HG02642 (cell line): ENCODE data around the gene FRMD6.

Experiments used
- ATAC-seq: cut with Tn5 transposase; IDR thresholded peaks from one replicate; pipeline ENCODE4 v1.9.1; 2021; ENCODE audit warnings: mild to moderate bottlenecking; ENCODE audit not compliant: unreplicated experiment, poor library complexity

FRMD6 gene

DNA sequence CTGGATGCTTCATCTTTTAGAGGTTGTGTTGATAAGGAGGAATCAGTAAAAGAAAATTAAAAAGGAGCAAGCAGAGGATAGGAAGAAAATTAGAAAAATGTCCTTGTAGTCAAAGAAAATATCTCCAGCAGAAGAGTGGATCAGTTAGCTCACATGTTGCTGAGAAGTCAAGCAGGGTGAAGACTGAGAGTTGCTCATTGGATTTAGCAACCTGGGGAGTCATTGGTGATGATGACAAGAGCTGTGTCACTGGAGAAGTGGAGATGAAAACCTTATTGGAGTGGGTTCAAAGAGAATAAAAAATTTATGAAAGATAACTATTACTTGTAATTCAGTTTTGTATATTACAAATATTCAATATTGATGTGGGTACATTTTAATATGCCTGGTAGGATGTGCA, 9.8 kb downstream of the FRMD6 start:
- ATAC-seq, result no peak

DNA sequence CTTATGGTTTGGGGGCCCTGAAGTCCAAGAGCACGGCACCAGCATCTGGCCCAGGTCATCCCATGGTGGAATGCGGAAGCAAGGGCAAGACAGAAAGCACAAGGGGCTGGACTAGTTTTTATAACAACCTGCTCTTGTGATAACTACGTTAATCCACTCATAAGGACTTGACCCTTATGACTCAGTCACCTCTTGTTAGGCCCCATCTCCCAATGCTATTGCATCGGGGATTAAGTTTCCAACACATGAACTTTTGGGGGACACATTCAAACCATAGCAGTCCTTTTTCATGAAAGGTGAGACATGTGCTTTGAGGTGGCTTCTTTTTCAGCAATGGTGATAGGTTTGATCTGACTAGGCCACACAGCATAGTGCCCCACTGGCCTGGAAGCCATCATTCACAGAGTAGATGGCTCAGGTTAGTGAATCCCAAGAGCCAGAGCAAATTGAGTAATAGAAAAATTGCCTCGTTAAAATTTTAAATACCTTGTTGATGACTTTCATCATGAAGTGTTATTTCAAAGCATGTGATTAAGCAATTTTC, 12.1 kb downstream of the FRMD6 start:
- ATAC-seq, result no peak

DNA sequence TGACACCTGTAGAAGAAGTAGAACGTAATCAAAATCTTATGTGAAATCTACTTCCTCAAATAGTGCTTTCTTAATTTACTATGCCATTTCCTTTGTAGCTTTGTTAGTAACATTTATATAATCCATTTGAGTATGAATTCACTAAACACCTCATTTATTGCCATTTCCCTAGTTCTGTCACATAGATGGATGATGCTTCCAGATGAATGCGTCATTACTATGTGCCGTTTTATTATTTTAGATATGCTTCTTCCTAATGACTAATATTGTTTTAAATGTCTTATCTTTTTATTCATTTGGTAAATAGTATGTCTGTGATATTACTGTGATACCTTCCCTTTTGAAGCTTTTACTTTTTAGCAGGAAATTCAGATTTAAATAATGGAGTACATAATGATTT, 14.4 kb downstream of the FRMD6 start:
- no peak for ATAC-seq

- ATAC-seq, result no peak
Measured at GRCh38 chr14:51666826-51667225, 15.1 kb downstream of the FRMD6 start.

- no peak for ATAC-seq
Measured at GRCh38 chr14:51668870-51669269, 17.2 kb downstream of the FRMD6 start.

GRCh38 chr14:51674294-51675002, 22.7 kb downstream of the FRMD6 start:
- ATAC-seq, result no peak

DNA sequence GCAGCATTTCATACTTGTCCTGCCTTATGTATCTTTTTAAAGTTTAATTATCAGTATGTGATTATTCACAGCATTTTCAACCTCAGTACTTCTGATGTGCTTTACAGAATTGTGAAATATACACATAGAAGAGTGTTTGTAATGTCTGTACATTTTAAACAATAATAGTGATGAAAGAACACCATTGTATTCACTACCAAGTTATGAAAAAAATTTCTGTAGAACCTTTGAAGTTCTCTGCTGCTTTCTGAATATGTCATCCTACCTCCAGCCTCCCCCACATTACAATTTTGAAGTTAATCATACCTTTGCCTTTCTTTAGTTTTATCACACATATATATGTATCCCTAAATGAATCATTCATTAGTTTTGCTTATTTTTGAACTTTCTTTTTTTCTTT, 24.8 kb downstream of the FRMD6 start:
- no peak for ATAC-seq

DNA sequence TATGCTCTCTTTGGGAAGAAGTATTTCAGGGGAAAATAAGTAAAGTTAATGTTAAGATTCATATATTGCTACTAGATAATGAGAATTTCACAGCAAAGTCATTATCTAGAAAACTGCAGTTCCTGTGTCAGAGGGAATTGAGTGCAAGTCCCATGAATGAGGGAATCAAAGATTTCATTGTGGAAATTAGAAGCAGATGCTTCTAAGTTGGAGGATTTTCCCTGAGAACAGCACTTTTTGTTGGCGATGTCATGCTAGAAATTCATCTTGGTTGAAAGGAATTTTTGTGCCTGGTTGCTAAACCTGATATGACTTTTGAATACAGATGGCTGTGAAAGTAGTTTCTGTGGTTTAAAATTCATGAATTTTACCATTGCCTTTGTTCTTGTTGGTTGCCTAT, 25.6 kb downstream of the FRMD6 start:
- ATAC-seq, result no peak

DNA sequence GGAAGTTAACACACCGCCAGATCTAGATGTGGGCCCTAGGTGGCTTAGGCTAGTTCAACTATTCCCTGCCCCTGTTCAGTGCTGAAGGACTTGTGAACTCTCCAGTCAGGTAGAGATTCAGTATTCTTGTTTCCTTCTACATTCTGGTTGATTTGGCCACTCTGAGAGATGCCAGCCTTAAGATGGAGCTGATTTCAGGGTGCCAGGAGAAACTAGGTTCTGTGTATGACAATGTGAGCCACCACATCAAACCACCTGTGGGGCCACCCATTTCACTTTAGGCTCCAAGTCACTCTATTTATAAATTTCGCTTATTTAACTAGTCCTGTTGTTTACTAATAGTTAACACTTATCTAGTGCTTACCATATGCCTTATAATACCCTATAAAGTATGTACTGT, 26.0 kb downstream of the FRMD6 start:
- no peak for ATAC-seq

- ATAC-seq, result no peak
Measured at GRCh38 chr14:51680031-51680430, 28.3 kb downstream of the FRMD6 start.

DNA sequence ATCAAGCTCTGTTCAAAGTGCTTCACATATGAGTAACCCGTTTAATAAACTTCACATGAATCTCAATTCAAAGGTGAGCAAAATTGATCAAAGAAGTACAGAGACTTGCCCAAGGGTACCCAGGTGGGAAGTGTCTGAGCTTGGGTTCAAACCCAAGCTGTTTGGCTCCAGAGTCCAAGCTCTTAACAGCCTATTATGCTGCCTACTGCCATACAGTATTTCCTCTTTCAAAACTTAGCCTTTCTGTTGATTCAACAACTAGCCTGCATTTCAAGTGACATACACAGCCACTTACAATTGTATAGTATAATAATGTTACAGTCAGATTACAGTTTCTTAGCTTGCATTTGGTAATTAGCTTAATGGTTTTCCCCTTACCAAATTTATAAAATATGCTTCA, 29.7 kb downstream of the FRMD6 start:
- no peak for ATAC-seq

DNA sequence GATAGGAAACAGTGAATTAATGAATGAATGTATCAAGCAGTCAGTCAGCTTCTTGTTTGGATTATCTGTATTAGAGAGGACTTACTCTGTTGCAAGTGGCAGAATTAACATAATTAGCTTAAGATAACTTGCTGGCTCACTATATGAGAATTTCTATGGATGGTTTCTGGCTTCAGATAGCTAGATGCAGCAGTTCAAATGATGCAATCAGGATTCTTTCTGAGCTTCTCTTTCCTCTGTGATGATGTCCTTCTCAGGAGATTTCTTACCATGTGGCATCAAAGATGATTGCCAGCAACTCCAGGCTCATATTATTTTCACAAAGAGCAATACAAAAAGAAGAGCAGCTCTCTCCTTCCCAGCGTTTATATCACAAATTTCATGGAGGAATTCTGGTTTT, 30.7 kb downstream of the FRMD6 start:
- ATAC-seq, result no peak

GRCh38 chr14:51684760-51685159, 33.0 kb downstream of the FRMD6 start:
- ATAC-seq, result no peak

DNA sequence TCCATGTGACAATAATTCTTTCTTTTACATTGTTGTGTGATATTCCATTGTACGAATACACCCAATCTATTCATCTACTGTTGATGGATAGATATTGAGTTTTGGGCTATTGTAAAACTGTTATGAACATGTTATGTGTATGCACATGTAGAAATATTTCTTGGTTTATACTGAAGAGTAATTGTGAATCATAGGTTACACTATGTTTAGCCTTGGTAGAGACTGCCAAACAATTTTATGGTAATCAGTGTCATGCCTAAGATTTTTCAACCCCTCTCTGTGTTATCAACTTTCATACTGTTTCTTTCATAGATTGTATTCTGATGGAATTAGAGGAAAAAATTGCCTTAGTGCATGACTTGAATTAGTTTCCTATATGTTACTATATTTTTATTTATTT, 39.5 kb downstream of the FRMD6 start:
- ATAC-seq, result no peak

GRCh38 chr14:51692646-51693045, 40.9 kb downstream of the FRMD6 start:
- no peak for ATAC-seq

DNA sequence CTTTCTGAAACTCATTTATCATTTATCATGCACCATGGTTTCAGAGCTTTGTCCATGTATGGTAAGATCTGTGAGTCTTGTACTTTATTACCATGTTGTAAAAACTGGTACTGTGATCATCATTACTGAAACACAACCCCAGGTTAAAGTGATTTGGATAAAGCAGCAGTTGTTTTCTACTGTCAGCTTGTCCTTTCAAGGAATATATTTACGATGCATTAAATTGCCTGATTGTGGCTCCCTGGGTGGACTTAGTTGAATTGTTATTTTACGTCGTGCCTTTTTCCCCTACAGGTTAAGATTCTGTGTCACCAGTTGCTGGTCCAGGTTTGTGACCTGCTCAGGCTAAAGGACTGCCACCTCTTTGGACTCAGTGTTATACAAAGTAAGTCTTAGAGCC, 46.1 kb downstream of the FRMD6 start:
- no peak for ATAC-seq

- ATAC-seq, result no peak
Measured at GRCh38 chr14:51701951-51702350, 50.2 kb downstream of the FRMD6 start.

GRCh38 chr14:51703787-51704186, 52.1 kb downstream of the FRMD6 start:
- ATAC-seq, result no peak

GRCh38 chr14:51704545-51704944, 52.8 kb downstream of the FRMD6 start:
- no peak for ATAC-seq

GRCh38 chr14:51707327-51707726, 55.6 kb downstream of the FRMD6 start:
- no peak for ATAC-seq

GRCh38 chr14:51711505-51711904, 59.8 kb downstream of the FRMD6 start:
- no peak for ATAC-seq

DNA sequence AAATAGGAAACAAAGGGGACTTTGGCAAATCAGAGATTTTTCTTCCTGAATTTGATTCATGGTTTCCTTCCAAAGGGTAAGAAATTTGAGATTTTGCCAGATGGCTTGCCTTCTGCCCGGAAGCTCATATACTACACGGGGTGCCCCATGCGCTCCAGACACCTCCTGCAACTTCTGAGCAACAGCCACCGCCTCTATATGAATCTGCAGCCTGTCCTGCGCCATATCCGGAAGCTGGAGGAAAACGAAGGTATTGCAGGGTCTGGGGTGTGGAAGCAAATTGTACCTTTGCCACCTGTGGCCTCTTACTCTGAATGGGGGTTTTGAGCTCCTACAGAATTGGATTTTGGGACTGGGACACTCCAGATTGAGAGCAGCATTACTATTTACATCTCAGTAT, 63.5 kb downstream of the FRMD6 start:
- no peak for ATAC-seq
